LNCaP clone FGC (cell line): ENCODE measurements around the gene CDC42EP4.
"Not testable (repeated sequence)": the region's sequence is repeated elsewhere in the genome, so short reads cannot be mapped to it uniquely, and the experiment has no call there.

ENCODE experiments used
- DNase-seq: peaks from one replicate; pipeline ENCODE4 v3.0.0-alpha.2; 2011; ENCODE audit warnings: low read depth
- H3K4me3 ChIP-seq: 2 replicates; pipeline ENCODE4 v1.5.1; 2011; ENCODE audit warnings: mild to moderate bottlenecking, low read depth, low read length, control low read depth
- CTCF ChIP-seq: IDR thresholded peaks from 2 replicates; pipeline ENCODE4 v1.5.1; 2012; ENCODE audit warnings: mild to moderate bottlenecking; ENCODE audit not compliant: control insufficient read depth, insufficient read depth; ENCODE audit errors: extremely low read depth

The CDC42EP4 gene

DNA sequence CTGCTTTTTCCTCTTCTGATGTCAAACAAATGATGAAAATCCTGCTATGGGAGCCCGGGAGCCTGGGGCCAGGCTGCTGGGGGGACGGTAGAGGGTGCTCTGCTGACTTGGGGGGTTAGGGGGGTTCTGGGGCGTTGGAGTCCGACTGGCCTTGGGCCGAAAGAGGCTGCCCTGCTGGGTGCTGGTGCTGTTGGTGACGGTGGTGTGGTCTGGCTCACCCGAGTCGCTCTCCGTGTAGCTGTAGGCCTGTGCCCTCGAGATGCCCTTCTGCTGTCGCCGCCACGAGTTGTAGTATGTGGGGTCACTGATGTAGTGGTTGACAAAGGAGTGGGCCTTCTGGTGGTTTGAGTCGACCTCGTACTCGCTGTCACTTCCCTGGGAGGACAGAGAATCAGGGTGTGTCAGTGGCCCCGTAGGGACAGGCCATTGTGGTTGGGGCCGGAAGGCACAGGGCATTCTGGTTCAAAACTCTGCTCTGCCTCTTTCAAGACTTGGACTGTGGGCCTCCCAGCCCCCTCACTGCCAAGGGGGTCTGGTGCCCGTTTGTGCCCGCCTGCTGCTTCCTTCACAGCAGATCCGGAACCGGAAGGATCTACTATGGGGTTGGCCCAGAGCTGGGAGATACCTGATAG is 26.9 kb upstream of the CDC42EP4 start:
- DNase-seq: no peak
- TF ChIP-seq CTCF: no peak
- no peak overlapping the region for H3K4me3 ChIP-seq

DNA sequence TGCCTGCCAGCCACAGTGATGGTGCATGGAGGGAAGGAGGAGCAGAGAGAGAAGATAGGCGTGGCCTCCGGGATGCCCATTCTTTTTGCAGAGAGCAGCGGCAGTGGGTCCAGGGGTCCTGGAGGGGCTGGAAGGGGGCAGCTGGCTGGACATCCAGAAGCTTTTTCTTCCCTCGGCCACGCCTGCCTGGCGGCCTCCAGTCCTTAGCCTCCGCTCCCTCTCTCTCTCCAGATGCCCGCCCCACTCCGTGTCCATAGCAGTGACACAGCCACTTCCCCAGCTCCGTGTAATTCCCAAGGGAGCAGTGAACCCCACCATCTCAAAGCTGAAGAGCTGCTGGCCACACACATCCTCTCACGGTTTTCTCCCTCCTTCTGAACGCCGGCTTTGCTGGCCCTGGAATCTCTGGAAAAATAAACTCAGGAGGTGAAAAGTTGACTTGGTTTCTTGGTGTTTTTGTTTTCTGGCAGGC is 26.3 kb upstream of the CDC42EP4 start:
- no peak for TF ChIP-seq CTCF
- no peak for DNase-seq
- H3K4me3 ChIP-seq: no peak overlapping the region

DNA sequence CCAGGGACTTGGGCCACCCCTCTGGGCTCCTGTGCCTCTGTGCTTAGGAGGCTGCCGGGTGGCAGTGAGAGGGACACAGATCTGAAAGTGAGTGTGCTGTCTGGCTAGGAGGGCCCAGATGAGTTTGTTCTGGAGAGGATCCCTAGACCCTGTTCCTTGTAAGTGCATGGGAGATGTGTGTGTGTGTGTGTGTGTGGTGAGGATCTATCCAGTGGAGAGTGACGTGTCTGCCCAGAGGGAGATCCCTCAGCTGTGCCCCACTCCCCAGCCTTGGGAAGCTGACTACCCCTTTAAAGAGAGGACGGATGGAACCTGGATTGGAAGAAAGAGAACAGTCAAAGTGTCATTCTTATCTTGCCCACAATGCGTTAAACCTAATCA is 25.5 kb upstream of the CDC42EP4 start:
- DNase-seq: no peak
- TF ChIP-seq CTCF: no peak
- no peak overlapping the region for H3K4me3 ChIP-seq

GRCh38 chr17:73336408-73337329 is 24.9 kb upstream of the CDC42EP4 start:
- no peak for TF ChIP-seq CTCF
- H3K4me3 ChIP-seq: no peak overlapping the region
- DNase-seq: no peak

DNA sequence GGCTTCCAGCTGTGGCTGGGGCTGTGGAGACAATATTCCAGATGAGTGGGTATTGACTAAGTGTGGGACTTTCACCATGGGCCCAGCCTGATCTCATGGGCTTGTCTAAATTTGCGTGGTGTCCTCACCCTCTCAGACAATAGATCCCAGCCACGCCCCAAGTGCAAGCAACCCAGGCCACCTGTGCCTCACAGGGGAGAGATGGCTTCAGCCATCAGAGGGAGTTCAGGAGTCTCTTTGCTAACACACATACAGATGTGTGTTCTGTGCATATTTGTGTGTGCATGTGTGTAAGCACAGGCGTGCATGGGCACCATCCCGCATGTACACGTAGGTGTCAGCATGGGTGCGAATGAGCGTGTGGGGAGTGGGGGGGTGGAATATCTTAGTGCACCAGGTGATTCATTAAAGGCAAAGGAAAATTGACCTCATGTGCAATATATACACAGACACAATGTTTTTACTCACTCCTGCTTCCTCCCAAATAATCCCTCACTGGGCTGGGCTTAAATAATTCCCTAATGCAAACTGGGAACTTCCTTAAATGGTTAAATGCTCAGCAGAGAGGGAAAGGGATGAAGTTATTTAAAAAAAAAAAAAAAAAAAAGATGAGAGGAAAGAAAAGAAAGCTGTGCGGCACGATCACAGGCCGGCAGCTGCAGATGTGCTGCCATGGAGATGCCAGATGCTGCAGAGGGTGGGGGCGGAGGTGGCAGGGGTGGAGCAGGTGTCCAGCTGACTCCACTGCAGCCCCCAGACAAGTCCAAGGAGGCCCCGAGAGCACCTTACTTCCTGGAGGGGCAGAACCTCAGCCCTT is 24.0 kb upstream of the CDC42EP4 start:
- no peak overlapping the region for H3K4me3 ChIP-seq
- no peak for DNase-seq
- TF ChIP-seq CTCF: no peak

DNA sequence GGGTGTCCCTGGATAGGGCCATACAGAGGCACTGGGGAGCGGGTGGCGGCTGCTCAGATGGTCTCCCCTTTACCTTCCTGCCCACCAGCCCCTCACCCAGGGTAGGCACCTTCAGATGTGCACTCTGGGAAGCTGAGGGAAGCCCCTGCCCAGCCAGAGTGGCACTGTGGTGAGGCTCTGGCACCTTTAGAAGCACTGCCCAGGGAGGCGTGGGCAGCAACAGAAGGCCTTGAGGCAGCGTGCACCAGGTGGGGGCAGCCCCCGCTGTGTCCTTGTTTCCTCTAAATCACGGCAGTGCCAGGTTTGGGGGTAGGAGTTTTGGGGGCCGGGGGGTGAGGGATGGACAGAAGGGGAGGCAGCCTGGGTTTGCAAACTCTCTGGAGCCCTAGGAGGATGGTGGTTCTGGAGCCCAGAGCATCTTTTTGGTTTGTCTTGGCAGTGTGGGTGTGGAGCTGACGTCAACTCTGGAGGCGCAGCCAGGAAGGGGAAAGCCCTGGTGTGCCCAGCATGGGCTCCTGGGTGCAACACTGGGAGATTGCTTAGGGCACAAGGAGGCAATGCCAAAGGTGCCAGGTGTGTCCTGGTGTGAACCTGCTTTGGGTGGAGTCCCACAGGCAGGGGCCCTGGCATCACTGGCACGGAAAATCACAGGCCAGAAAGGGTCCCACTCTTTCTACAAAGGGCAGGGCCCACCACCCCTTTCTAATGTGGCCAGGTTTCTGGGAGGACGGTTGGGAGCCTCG is 23.1 kb upstream of the CDC42EP4 start:
- no peak overlapping the region for H3K4me3 ChIP-seq
- TF ChIP-seq CTCF: no peak
- DNase-seq: no peak

GRCh38 chr17:73333445-73333844 is 21.6 kb upstream of the CDC42EP4 start:
- H3K4me3 ChIP-seq, DNase-seq: not testable (repeated sequence)
